Breast epithelium (tissue), 3 donors: ENCODE measurements around the gene CREBZF.

Experiments used
- POLR2AphosphoS5 ChIP-seq, 3 donors: sonication (generic); formaldehyde crosslinking; IDR thresholded peaks; one replicate each; pipeline ENCODE4 v1.6.1; 2017; ENCODE audit warnings: antibody characterized with exemption in 3 of 3
- TF ChIP-seq, protein P1 (sequence below), 3 donors: fragments of 450-650 bp; IDR thresholded peaks; one replicate each; pipeline ENCODE4 v1.5.1; 2016 to 2017; ENCODE audit warnings: antibody characterized with exemption in 3 of 3, mild to moderate bottlenecking in 3 of 3, moderate library complexity in 3 of 3

DNA sequence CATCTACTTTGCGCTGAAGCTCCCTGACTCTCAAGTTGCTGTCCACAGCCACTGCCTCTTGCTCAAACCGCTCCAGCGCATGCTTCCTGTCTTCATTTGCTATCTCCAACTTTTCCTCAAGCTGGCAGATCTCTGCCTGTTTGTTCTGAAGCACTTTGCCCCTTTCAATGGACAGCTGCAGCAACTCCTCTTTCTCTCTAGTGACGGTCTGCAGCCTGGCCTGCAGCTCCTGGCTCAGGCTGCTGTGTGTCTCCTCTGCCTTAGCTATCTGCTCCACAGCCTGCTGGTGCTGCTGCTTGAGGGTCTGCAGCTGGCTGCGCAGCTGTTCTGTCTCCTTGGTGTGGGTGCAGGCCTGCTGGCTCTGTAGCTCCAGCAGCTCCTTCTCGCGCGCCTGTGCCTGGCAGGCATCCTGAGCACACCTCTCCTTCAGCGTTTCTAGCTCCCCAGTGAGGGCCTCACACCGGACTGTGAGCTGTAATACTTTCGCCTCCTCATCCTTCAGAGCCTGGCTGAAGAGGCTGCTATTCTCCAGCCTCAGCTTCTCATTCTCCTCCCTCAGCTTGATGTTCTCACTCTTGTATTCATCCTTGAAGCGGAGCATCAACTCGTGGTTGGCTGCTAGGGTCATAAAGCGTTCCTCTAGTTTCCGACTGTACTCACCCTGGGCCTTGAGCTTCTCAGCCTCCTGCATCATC is 20.3 kb upstream of the CREBZF start:
- TF ChIP-seq, protein P1, sequence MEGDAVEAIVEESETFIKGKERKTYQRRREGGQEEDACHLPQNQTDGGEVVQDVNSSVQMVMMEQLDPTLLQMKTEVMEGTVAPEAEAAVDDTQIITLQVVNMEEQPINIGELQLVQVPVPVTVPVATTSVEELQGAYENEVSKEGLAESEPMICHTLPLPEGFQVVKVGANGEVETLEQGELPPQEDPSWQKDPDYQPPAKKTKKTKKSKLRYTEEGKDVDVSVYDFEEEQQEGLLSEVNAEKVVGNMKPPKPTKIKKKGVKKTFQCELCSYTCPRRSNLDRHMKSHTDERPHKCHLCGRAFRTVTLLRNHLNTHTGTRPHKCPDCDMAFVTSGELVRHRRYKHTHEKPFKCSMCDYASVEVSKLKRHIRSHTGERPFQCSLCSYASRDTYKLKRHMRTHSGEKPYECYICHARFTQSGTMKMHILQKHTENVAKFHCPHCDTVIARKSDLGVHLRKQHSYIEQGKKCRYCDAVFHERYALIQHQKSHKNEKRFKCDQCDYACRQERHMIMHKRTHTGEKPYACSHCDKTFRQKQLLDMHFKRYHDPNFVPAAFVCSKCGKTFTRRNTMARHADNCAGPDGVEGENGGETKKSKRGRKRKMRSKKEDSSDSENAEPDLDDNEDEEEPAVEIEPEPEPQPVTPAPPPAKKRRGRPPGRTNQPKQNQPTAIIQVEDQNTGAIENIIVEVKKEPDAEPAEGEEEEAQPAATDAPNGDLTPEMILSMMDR (IDR thresholded peaks at IDR 0.05), result no peak
- no peak for TF ChIP-seq POLR2AphosphoS5 (IDR thresholded peaks at IDR 0.05)
